H1 (cell line): ENCODE results near the gene HRH1. TPM values are rescaled to one million over a fixed set of nuclear protein-coding genes. Genes with fewer than 3 reads are reported as not detected.

Experiments used
- FOSL1 ChIP-seq: IDR thresholded peaks from 2 replicates; pipeline ENCODE4 v1.6.1; 2011; ENCODE audit warnings: mild to moderate bottlenecking, low read depth, low read length, moderate library complexity; ENCODE audit not compliant: insufficient read depth
- polyA plus RNA-seq, 7 experiments: library from polyadenylated mRNA; depleted of rRNA in 3 of 7; stranded (reverse) in 5 of 7; unstranded in 2 of 7; fragments of >200 nt in 5 of 7; fragments of 200-250 nt in 2 of 7; gene quantifications; 1 replicate in 5 of 7; 2 replicates in 1 of 7; 4 replicates in 1 of 7; pipeline versions ENCODE4 v1.2.1 to v1.2.3, GENCODE V29; 2011 to 2013; ENCODE audit warnings: missing spikeins in 2 of 7, mixed read lengths in 2 of 7
- total RNA-seq: library from RNA; stranded (reverse); fragmentation: NEBNext Ultra II Directional; extraction: Animal tissue kit (Norgen Biotek cat#: 25700); gene quantifications from 2 replicates; pipeline ENCODE4 v1.2.1, GENCODE V29; 2021

The HRH1 gene
- total and polyA plus RNA-seq, 2 of the 8 experiments (the other 6 are each of a cell fraction or from before 2014, with no cell fraction given): 0.11 TPM; not detected in 1

DNA sequence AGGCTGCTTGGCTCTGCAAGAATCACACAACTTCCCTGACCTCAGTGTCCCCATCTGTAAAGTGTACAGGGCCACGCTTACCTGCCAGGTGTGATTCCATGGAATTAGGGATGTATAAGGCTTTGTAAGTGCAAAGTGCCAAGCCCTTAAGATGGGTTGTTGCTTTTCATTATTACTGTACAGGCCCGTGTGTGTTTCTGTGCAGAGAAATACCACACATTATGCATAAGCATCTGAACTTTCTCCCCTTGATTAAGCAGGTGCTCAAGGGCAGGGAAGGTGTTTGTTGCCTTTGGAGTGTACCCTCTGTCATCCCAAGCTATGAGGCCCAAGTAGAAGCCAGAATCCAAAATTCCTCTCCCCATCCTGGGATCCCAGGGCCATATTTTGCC lies 13.6 kb upstream of the HRH1 start (continued):
- TF ChIP-seq FOSL1: no peak
